Lower leg skin (tissue), 3 donors: ENCODE results near the gene FOXL2.

ENCODE experiments used
- POLR2A ChIP-seq, 2 donors: fragments of 450-650 bp; IDR thresholded peaks; one replicate each; pipeline ENCODE4 v1.6.1; 2016 to 2017; ENCODE audit warnings: antibody characterized with exemption in 2 of 2, mild to moderate bottlenecking in 1 of 2, moderate library complexity in 1 of 2
- TF ChIP-seq, protein P1 (sequence below), 3 donors: fragments of 450-650 bp; IDR thresholded peaks; one replicate each; pipeline ENCODE4 v1.5.1; 2016; ENCODE audit warnings: antibody characterized with exemption in 3 of 3, mild to moderate bottlenecking in 3 of 3, moderate library complexity in 2 of 3

DNA sequence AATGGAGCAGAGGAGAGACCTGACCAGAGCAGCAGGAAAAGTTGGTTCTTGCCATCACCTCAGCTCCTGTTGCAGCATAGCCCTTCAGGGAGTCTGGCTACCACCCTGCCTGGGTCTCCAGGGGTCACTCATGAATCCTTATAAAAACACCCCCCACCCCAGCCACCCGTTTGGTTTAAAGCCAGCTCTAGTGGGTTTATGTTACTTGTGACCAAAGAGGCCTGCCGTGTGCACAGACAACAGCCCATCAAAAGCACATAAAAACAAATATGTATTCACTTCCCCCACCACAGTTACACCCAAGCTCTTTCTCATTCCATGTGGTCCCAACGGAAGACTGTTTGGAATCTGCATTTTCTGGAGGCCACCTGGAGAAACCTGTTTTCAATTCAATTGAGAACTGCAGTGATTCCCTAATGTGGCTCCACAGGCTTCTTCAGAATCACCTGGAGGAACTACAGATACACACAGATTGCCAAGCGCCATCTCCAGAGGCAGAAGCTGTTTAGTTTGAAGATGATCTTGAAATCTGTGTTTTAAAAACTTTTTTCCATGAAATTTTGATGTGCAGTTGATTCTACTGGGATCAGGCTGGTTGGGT lies 13.8 kb downstream of the FOXL2 start:
- no peak for TF ChIP-seq POLR2A (IDR thresholded peaks at IDR 0.05)
- TF ChIP-seq, protein P1, sequence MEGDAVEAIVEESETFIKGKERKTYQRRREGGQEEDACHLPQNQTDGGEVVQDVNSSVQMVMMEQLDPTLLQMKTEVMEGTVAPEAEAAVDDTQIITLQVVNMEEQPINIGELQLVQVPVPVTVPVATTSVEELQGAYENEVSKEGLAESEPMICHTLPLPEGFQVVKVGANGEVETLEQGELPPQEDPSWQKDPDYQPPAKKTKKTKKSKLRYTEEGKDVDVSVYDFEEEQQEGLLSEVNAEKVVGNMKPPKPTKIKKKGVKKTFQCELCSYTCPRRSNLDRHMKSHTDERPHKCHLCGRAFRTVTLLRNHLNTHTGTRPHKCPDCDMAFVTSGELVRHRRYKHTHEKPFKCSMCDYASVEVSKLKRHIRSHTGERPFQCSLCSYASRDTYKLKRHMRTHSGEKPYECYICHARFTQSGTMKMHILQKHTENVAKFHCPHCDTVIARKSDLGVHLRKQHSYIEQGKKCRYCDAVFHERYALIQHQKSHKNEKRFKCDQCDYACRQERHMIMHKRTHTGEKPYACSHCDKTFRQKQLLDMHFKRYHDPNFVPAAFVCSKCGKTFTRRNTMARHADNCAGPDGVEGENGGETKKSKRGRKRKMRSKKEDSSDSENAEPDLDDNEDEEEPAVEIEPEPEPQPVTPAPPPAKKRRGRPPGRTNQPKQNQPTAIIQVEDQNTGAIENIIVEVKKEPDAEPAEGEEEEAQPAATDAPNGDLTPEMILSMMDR (IDR thresholded peaks at IDR 0.05) = no peak
